Hypothalamus (tissue), 51 donors: ENCODE results near the gene IBA57.

Experiments
- DNase-seq, 51 donors: peaks; one replicate each; lab custom pipeline; 2025; lab: John Stamatoyannopoulos, UW

IBA57 gene

GRCh38 chr1:228144193-228144992 is 21.2 kb upstream of the IBA57 start:
- no peak for DNase-seq

GRCh38 chr1:228144993-228145343 is 20.6 kb upstream of the IBA57 start:
- DNase-seq = no peak

GRCh38 chr1:228145463-228146416 is 19.9 kb upstream of the IBA57 start:
- DNase-seq = no peak

- DNase-seq = no peak
Measured at GRCh38 chr1:228146417-228147150, 19.0 kb upstream of the IBA57 start.

GRCh38 chr1:228147151-228147693 is 18.4 kb upstream of the IBA57 start:
- no peak for DNase-seq

GRCh38 chr1:228147768-228148167 is 17.8 kb upstream of the IBA57 start:
- no peak for DNase-seq

- DNase-seq = no peak
Measured at GRCh38 chr1:228148196-228148861, 17.3 kb upstream of the IBA57 start.

GRCh38 chr1:228148935-228149405 is 16.6 kb upstream of the IBA57 start:
- DNase-seq = peak in 1 of 51 donors; percentile 47

- DNase-seq = peak in 33 of 51 donors; percentile 16 to 80 (median 52)
Measured at GRCh38 chr1:228149406-228150119, 16.0 kb upstream of the IBA57 start, which contains the start of gene GJC2. Gene GJC2 (plus strand): TSS chr1:228149930. CDS start chr1:228157759, 7,829 bp downstream.

GRCh38 chr1:228150120-228150460 is 15.5 kb upstream of the IBA57 start:
- DNase-seq = no peak

- DNase-seq = peak in 39 of 51 donors; percentile 11 to 81 (median 49)
Measured at GRCh38 chr1:228150461-228151179, 15.0 kb upstream of the IBA57 start.

GRCh38 chr1:228151180-228151925 is 14.3 kb upstream of the IBA57 start:
- peak in 3 of 51 donors; percentile 21 to 34 (median 23) for DNase-seq

GRCh38 chr1:228152097-228152917 is 13.3 kb upstream of the IBA57 start:
- no peak for DNase-seq

- DNase-seq = no peak
Measured at GRCh38 chr1:228152918-228153258, 12.7 kb upstream of the IBA57 start.

- no peak for DNase-seq
Measured at GRCh38 chr1:228154021-228154669, 11.5 kb upstream of the IBA57 start.
